ENCODE measurements around the gene CPLX1.
"Not testable (repeated sequence)": the region's sequence is repeated elsewhere in the genome, so short reads cannot be mapped to it uniquely, and the experiment has no call there.

Gene CPLX1

GRCh38 chr4:819401-820229, 6.3 kb downstream of the CPLX1 start:
- DNase-seq (ENCODE audit: low spot score in 2 of 2) (no peak), ATAC-seq (replicated peaks; ENCODE audit: extremely low read depth, poor library complexity, severe bottlenecking) (no peak)
- Mint-ChIP-seq H3K4me3 (no peak overlapping the region), H3K36me3 (ENCODE audit: insufficient read depth) (peaks cover 3% of the 10 kb centered on the region), H3K27me3 (peaks cover 80% of the 10 kb centered on the region), H3K27ac (ENCODE audit: low read depth) (no peak overlapping the region), H3K4me1 (peaks cover under 1% of the 10 kb centered on the region), H3K9me3 (no peaks in the 10 kb centered on the region)

GRCh38 chr4:818106-818921, 7.6 kb downstream of the CPLX1 start:
- Mint-ChIP-seq H3K4me1 (no peaks in the 10 kb centered on the region), H3K27me3 (peaks cover 80% of the 10 kb centered on the region), H3K4me3 (no peak overlapping the region), H3K27ac (ENCODE audit: low read depth) (no peak overlapping the region), H3K36me3 (ENCODE audit: insufficient read depth) (no peaks in the 10 kb centered on the region), H3K9me3 (no peaks in the 10 kb centered on the region)
- DNase-seq (ENCODE audit: low spot score in 2 of 2) (no peak), ATAC-seq (replicated peaks; ENCODE audit: extremely low read depth, poor library complexity, severe bottlenecking) (no peak)

GRCh38 chr4:815464-816146, 10.3 kb downstream of the CPLX1 start:
- H3K27ac Mint-ChIP-seq (ENCODE audit: low read depth), result no peak overlapping the region
- no peak for ATAC-seq (replicated peaks; ENCODE audit: extremely low read depth, poor library complexity, severe bottlenecking)
- DNase-seq (ENCODE audit: low spot score in 2 of 2), result no peak
- H3K27me3 Mint-ChIP-seq, result peaks cover 78% of the 10 kb centered on the region
- no peak overlapping the region for H3K4me3 Mint-ChIP-seq
- H3K9me3 Mint-ChIP-seq, result no peaks in the 10 kb centered on the region
- no peaks in the 10 kb centered on the region for H3K4me1 Mint-ChIP-seq
- H3K36me3 Mint-ChIP-seq (ENCODE audit: insufficient read depth), result peaks cover 3% of the 10 kb centered on the region

- Mint-ChIP-seq H3K4me3 (no peak overlapping the region), H3K36me3 (ENCODE audit: insufficient read depth) (peaks cover 3% of the 10 kb centered on the region)
These were observed 11.5 kb downstream of the CPLX1 start for GRCh38 chr4:814312-814850.

GRCh38 chr4:813900-814299, 12.0 kb downstream of the CPLX1 start:
- Mint-ChIP-seq H3K4me1 (no peaks in the 10 kb centered on the region), H3K36me3 (ENCODE audit: insufficient read depth) (peaks cover 3% of the 10 kb centered on the region), H3K9me3 (no peaks in the 10 kb centered on the region), H3K27ac (ENCODE audit: low read depth) (no peak overlapping the region), H3K4me3 (no peak overlapping the region), H3K27me3 (peaks cover 70% of the 10 kb centered on the region)
- DNase-seq (ENCODE audit: low spot score in 2 of 2) (no peak), ATAC-seq (replicated peaks; ENCODE audit: extremely low read depth, poor library complexity, severe bottlenecking) (no peak)

More at GRCh38 chr4:814312-814850, 11.5 kb downstream of the CPLX1 start:
- ATAC-seq (replicated peaks; ENCODE audit: extremely low read depth, poor library complexity, severe bottlenecking) (no peak), DNase-seq (ENCODE audit: low spot score in 2 of 2) (no peak)
- H3K4me1 Mint-ChIP-seq, result no peaks in the 10 kb centered on the region
- H3K9me3 Mint-ChIP-seq, result no peaks in the 10 kb centered on the region
- no peak overlapping the region for H3K27ac Mint-ChIP-seq (ENCODE audit: low read depth)
- H3K27me3 Mint-ChIP-seq, result peaks cover 70% of the 10 kb centered on the region

GRCh38 chr4:808860-809570, 16.9 kb downstream of the CPLX1 start:
- Mint-ChIP-seq H3K4me1 (no peaks in the 10 kb centered on the region), H3K27me3 (peaks cover 38% of the 10 kb centered on the region), H3K9me3 (no peaks in the 10 kb centered on the region), H3K36me3 (ENCODE audit: insufficient read depth) (peaks cover 3% of the 10 kb centered on the region), H3K4me3 (no peak overlapping the region), H3K27ac (ENCODE audit: low read depth) (no peak overlapping the region)
- no peak for DNase-seq (ENCODE audit: low spot score in 2 of 2)
- no peak for ATAC-seq (replicated peaks; ENCODE audit: extremely low read depth, poor library complexity, severe bottlenecking)

GRCh38 chr4:807792-808191, 18.1 kb downstream of the CPLX1 start:
- ATAC-seq (replicated peaks; ENCODE audit: extremely low read depth, poor library complexity, severe bottlenecking) (no peak), DNase-seq (ENCODE audit: low spot score in 2 of 2) (no peak)
- peaks cover 31% of the 10 kb centered on the region for H3K27me3 Mint-ChIP-seq
- no peak overlapping the region for H3K27ac Mint-ChIP-seq (ENCODE audit: low read depth)
- H3K9me3 Mint-ChIP-seq, result no peaks in the 10 kb centered on the region
- H3K4me3 Mint-ChIP-seq, result no peak overlapping the region
- H3K4me1 Mint-ChIP-seq, result no peaks in the 10 kb centered on the region
- peaks cover 3% of the 10 kb centered on the region for H3K36me3 Mint-ChIP-seq (ENCODE audit: insufficient read depth)

GRCh38 chr4:806979-807378, 18.9 kb downstream of the CPLX1 start:
- not testable (repeated sequence) for H3K4me3 Mint-ChIP-seq; H3K27ac Mint-ChIP-seq (ENCODE audit: low read depth)

GRCh38 chr4:804804-805203, 21.1 kb downstream of the CPLX1 start:
- Mint-ChIP-seq H3K4me1 (no peaks in the 10 kb centered on the region), H3K27me3 (peaks cover 11% of the 10 kb centered on the region), H3K27ac (ENCODE audit: low read depth) (no peak overlapping the region), H3K4me3 (no peak overlapping the region), H3K36me3 (ENCODE audit: insufficient read depth) (no peaks in the 10 kb centered on the region), H3K9me3 (no peaks in the 10 kb centered on the region)
- no peak for DNase-seq (ENCODE audit: low spot score in 2 of 2)
- no peak for ATAC-seq (replicated peaks; ENCODE audit: extremely low read depth, poor library complexity, severe bottlenecking)

More at GRCh38 chr4:806979-807378, 18.9 kb downstream of the CPLX1 start:
- H3K4me1 Mint-ChIP-seq; H3K9me3 Mint-ChIP-seq; DNase-seq (ENCODE audit: low spot score in 2 of 2); H3K36me3 Mint-ChIP-seq (ENCODE audit: insufficient read depth); ATAC-seq (replicated peaks; ENCODE audit: extremely low read depth, poor library complexity, severe bottlenecking): not testable (repeated sequence)
- H3K27me3 Mint-ChIP-seq, result peaks cover 22% of the 10 kb centered on the region

GRCh38 chr4:803884-804283, 22.0 kb downstream of the CPLX1 start:
- H3K4me1 Mint-ChIP-seq, result peaks cover 5% of the 10 kb centered on the region
- no peak overlapping the region for H3K27ac Mint-ChIP-seq (ENCODE audit: low read depth)
- ATAC-seq (replicated peaks; ENCODE audit: extremely low read depth, poor library complexity, severe bottlenecking) (no peak), DNase-seq (ENCODE audit: low spot score in 2 of 2) (no peak)
- no peaks in the 10 kb centered on the region for H3K36me3 Mint-ChIP-seq (ENCODE audit: insufficient read depth)
- H3K4me3 Mint-ChIP-seq, result no peak overlapping the region
- peaks cover 11% of the 10 kb centered on the region for H3K27me3 Mint-ChIP-seq
- no peaks in the 10 kb centered on the region for H3K9me3 Mint-ChIP-seq

- H3K9me3 Mint-ChIP-seq, result no peaks in the 10 kb centered on the region
- H3K4me3 Mint-ChIP-seq, result no peak overlapping the region
- peaks cover 11% of the 10 kb centered on the region for H3K27me3 Mint-ChIP-seq
- ATAC-seq (replicated peaks; ENCODE audit: extremely low read depth, poor library complexity, severe bottlenecking), result no peak
- H3K27ac Mint-ChIP-seq (ENCODE audit: low read depth), result no peak overlapping the region
- peaks cover 7% of the 10 kb centered on the region for H3K4me1 Mint-ChIP-seq
- DNase-seq (ENCODE audit: low spot score in 2 of 2), result no peak
- H3K36me3 Mint-ChIP-seq (ENCODE audit: insufficient read depth), result no peaks in the 10 kb centered on the region
These were observed 24.3 kb downstream of the CPLX1 start for GRCh38 chr4:801436-802124.

All from central memory CD8-positive, alpha-beta T cell (primary cell).